Fibroblast of peridontal ligament (primary cell): ENCODE measurements around the gene NDUFS3.

Experiments
- DNase-seq: peaks from one replicate; pipeline ENCODE4 v3.0.0-alpha.2; 2010; ENCODE audit errors: extremely low read depth

NDUFS3 gene

DNA sequence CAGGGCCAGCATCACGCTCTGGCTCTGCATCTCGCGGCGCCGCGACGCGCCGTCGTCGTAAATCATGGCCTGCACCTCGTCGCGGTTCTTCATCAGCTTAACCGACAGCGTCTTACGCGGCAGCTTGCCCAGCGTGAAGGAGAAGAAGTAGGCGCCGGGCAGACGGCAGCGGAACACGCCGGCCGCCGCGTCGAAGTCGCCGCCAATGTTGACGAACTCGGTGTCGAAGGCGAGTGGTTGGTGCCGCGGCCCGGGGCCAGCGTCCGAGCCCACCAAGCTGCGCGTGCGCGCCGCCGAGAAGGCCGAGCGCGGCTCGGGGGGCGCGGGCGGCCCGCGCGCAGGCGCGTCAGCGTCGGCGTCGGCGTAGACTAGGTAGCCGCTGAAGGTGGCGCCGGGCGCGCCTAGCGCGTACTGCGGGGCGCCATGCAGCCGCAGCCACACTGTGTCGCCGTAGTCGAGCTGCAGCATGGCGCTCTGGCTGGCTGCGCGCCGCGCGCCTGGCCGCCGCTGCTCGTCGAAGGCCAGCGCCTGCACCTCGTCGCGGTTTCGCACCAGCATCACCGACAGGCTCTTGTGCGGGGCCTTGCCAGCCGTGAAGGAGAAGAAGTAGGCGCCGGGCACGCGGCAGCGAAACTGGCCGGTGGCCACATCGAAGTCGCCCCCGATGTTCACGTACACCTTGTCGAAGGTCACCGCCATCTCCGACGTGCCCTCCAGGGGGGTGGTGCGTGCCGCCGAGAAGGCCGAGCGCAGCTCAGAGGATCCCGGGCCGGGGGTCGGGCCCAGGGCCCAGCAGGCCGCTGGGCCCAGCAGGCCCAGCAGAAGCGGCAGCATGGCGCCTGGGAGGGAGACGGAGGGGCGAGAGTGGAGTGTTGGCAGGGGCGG lies 11.3 kb downstream of the NDUFS3 start:
- DNase-seq = no peak

- DNase-seq = no peak
Measured at GRCh38 chr11:47591764-47592163, 12.9 kb downstream of the NDUFS3 start.

DNA sequence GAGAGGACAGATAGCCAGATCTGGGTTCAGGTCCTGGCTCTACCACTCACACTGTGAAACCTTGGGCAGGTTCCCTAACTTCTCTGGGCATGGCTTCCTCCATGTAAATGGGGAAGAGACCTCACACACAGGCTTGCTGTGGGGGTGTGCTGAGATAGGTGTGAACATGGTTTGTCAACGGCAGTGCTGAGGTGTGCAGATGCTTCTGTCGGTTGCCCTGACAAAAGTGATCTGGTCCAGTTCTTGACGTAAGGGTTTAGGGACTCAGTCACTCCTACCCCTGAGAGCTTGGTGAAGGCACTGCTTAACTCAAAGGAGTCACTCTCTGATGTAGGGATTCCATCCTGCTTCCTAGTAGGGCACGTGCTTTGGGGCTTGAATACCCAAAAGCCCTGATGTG lies 13.4 kb downstream of the NDUFS3 start:
- DNase-seq = no peak

DNA sequence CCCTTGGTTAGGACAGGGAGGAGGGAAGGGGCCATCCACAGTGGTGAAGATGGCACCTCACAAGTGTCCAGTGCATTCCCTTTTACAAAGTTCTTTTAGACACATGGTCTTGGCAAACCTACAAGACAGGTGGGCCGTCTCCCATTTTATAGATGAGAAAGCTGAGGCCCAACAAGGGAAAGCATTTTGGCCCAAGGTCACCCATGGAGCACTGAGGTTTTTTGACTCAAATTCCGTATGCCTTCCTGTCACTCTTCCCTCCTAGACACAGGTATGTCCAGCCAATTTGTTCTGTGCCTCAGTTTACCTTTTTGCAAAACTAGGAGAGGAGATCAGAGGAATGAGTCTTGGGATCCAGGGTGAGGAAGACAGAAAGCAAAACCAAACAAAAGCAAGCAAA lies 14.1 kb downstream of the NDUFS3 start:
- no peak for DNase-seq

DNA sequence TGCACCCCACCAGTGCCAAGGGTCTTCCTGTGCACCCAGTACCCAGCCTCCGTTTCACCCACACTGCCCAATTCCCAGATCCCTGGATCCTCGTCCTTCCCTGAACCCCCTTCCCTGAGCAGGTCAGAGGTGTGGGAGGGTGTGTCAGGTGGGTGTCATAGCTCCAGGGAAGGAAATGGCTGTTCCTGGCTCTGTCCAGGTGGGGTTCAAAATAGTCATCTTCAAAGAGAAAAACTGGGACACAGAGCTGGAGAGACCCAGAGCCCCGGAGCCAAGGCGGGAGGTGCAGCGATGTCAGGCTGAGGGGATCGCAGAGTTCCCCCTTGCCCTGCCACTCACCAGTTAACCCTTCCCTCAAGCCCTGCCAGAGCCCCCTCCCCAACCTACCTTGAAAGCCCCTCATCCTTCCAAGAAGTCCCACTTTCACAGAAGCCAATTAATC lies 14.6 kb downstream of the NDUFS3 start:
- no peak for DNase-seq

GRCh38 chr11:47593934-47594855 lies 15.3 kb downstream of the NDUFS3 start, which contains the start of gene C1QTNF4:
C1QTNF4 (minus strand) TSS chr11:47594411; CDS start chr11:47590810, 3,601 bp downstream.
- DNase-seq = no peak

- no peak for DNase-seq
Measured at GRCh38 chr11:47595029-47595428, 16.2 kb downstream of the NDUFS3 start.

GRCh38 chr11:47595967-47596366 lies 17.1 kb downstream of the NDUFS3 start:
- no peak for DNase-seq

- DNase-seq = no peak
Measured at GRCh38 chr11:47599902-47600301, 21.0 kb downstream of the NDUFS3 start.

- peak; percentile 48 for DNase-seq
Measured at GRCh38 chr11:47603295-47603694, 24.4 kb downstream of the NDUFS3 start.

GRCh38 chr11:47605921-47606320 lies 27.0 kb downstream of the NDUFS3 start:
- no peak for DNase-seq

- no peak for DNase-seq
Measured at GRCh38 chr11:47606731-47607130, 27.9 kb downstream of the NDUFS3 start.

- DNase-seq = peak; percentile 98
Measured at GRCh38 chr11:47607380-47607779, 28.5 kb downstream of the NDUFS3 start.

DNA sequence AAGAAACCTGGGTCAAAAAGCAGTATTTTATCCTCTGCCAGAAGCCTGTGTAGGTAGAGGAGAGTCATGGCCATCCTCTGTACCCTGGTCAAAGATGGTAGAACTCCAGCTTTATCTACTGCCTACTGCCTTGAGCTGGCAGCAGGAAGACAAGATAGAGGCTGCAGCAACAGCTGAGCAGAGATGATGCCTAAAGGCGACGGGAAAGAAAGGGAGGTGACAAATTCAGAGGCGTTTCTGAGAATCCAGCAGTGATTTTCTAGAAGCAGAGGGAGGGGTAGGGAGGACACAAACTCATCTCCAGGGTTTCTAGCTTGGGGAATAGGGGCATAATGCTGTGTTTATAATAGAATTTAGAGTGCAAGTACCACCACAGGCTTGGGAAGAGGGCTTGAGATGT lies 30.8 kb downstream of the NDUFS3 start:
- no peak for DNase-seq

DNA sequence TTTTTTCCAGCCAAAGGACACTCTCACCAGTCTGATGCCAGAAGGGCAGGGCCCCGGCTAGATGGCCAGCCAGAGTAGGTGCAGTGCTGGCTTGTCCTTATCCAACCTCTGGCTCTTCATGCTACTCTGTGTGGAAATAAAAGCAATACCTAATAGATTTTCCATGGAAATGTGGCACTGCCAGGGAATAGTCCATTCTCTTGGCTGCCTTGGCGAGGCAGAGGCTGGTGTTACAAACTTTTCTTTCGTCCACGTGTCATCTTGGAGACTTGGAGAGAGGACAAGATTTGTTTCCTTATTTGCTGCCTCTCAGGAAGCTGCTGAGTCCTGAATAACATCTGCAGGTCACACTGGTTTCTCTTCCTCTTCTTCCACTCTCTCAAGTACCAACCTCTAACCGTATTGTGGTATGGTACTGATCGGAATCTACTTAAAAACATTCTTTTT lies 32.5 kb downstream of the NDUFS3 start:
- DNase-seq = no peak

DNA sequence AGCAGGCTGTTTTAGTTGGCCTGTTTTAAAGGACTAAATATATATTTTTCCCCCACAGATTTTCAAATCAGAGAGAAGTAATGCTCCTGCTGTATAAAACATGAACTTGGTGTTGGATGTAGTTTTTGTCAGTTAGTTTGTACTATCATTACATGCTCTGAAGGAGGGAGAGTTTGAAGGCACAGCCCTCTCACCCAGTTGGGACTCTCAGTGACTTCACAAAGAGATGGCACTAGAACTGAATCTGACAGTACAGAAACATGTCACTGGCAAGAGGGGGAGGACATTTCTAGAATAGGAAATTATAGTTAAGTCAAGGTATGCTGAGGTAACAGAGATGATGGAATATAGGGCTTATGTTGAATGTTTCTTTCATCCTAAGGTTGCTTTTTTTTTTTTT lies 36.4 kb downstream of the NDUFS3 start:
- no peak for DNase-seq

DNA sequence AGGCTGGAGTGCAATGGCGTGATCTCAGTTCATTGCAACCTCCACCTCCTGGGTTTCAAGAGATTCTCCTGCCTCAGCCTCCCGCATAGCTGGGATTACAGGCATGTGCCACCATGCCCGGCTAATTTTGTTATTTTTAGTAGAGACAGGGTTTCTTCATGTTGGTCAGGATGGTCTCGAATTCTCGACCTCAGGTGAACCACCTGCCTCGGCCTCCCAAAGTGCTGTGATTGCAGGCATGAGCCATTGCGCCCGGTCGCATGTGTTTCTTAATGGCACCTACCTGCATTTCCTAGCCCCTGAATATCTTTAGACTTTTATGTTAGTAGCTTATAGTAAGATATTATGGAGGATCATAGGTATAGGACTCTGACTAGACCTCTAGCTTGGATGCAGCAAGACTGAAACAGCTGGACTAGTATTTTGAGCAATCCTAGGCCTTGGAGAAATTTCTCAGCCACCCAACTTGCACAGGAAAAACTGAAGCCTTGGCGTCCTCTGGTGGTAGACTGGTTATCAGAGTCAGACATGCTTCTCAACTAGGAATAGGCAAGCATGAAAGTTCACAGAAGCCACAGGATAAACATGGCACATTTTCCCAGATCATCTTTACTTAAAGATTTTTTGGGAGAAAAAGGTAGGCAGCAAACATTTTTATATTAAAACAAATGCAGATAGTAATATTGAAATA lies 38.0 kb downstream of the NDUFS3 start:
- DNase-seq = peak; percentile 94

DNA sequence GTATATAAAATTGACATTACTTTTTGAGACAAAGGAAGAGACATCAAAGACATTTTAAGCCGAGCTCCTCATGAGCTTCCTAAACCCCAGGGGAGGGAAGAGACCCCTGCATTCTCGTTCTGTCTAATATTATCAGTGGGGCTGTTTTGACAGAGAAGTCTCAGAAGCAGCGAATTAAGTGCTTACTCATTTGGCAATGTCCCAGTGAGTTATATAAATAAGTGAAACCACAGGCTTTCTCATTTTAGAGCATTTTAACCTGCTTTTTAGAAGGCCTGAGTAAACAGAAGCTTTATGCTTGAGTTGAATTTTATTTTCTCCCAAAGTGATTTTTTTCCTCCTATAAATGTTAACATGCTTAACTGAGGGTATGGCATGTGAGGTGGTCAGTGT lies 38.5 kb downstream of the NDUFS3 start:
- peak; percentile 84 for DNase-seq

GRCh38 chr11:47620836-47621378 lies 42.0 kb downstream of the NDUFS3 start:
- DNase-seq = no peak

DNA sequence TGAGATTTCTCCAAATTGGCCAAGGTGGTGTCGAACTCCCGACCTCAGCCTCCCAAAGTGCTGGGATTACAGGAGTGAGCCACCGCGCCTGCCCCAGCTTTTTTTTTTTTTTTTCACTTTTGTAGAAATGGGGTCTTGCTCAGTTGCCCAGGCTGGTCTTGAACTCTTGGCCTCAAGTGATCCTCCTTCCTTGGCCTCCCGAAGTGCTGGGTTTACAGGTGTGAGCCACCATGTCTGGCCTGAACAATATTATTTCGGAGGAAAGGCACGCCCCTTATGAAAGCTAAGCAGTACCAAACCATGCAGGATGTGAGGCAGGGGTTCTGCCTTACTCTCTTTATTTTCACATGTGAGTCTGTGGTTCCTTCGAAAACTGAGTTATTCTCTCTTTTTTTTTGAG lies 47.4 kb downstream of the NDUFS3 start:
- DNase-seq = no peak

- DNase-seq = no peak
Measured at GRCh38 chr11:47628026-47628425, 49.2 kb downstream of the NDUFS3 start.

GRCh38 chr11:47631473-47631872 lies 52.6 kb downstream of the NDUFS3 start:
- no peak for DNase-seq
